GM18505 (cell line): ENCODE results near the gene HTRA3.

Experiments
- ATAC-seq: cut with Tn5 transposase; IDR thresholded peaks from one replicate; pipeline ENCODE4 v1.9.1; 2021; ENCODE audit not compliant: unreplicated experiment
- POLR2A ChIP-seq: IDR thresholded peaks from 4 replicates; pipeline ENCODE4 v1.6.1; 2011; ENCODE audit warnings: borderline replicate concordance; ENCODE audit not compliant: insufficient read depth, insufficient read length; ENCODE audit errors: extremely low read depth

HTRA3 gene

GRCh38 chr4:8278421-8279287, 9.1 kb downstream of the HTRA3 start:
- no peak for ATAC-seq
- no peak for TF ChIP-seq POLR2A

- no peak for TF ChIP-seq POLR2A
- no peak for ATAC-seq
Observed at GRCh38 chr4:8279321-8280157, 10.0 kb downstream of the HTRA3 start.

- no peak for TF ChIP-seq POLR2A
- ATAC-seq, result no peak
Observed at GRCh38 chr4:8280158-8280875, 10.8 kb downstream of the HTRA3 start.

- TF ChIP-seq POLR2A, result no peak
- ATAC-seq, result no peak
Observed at GRCh38 chr4:8280876-8281440, 11.4 kb downstream of the HTRA3 start.

GRCh38 chr4:8281519-8282133, 12.1 kb downstream of the HTRA3 start:
- no peak for ATAC-seq
- no peak for TF ChIP-seq POLR2A

- no peak for ATAC-seq
Observed at GRCh38 chr4:8282134-8282641, 12.6 kb downstream of the HTRA3 start.

GRCh38 chr4:8282742-8283141, 13.2 kb downstream of the HTRA3 start:
- ATAC-seq, result no peak
- no peak for TF ChIP-seq POLR2A

More at GRCh38 chr4:8282134-8282641, 12.6 kb downstream of the HTRA3 start:
- no peak for TF ChIP-seq POLR2A

- no peak for TF ChIP-seq POLR2A
- no peak for ATAC-seq
Observed at GRCh38 chr4:8283161-8283560, 13.6 kb downstream of the HTRA3 start.

GRCh38 chr4:8283631-8284121, 14.1 kb downstream of the HTRA3 start:
- ATAC-seq, result no peak

GRCh38 chr4:8284391-8284790, 14.8 kb downstream of the HTRA3 start:
- TF ChIP-seq POLR2A, result no peak
- ATAC-seq, result no peak

More at GRCh38 chr4:8283631-8284121, 14.1 kb downstream of the HTRA3 start:
- no peak for TF ChIP-seq POLR2A

- ATAC-seq, result no peak
- TF ChIP-seq POLR2A, result no peak
Observed at GRCh38 chr4:8285143-8285975, 15.8 kb downstream of the HTRA3 start.
